ENCODE results near the gene ZMYND19. TPM values are rescaled to one million over a fixed set of nuclear protein-coding genes. Genes with fewer than 3 reads are reported as not detected.
"Not testable (repeated sequence)": the region's sequence is repeated elsewhere in the genome, so short reads cannot be mapped to it uniquely, and the experiment has no call there.

The ZMYND19 gene
- 33.5 and 36.0 TPM in 2 replicates for total RNA-seq (2014; rRNA removed; shearing (Covaris generic))

GRCh38 chr9:137590469-137591383, at the start of gene ZMYND19:
Gene ZMYND19 (minus strand): TSS chr9:137590512. CDS start chr9:137590263, 249 bp downstream.
- in situ Hi-C loops (cut with HindIII; ENCODE audit: low sequenced_read_pairs): no loop called here
- DNase-seq (ENCODE audit: low spot score): peak; percentile 83

- DNase-seq (ENCODE audit: low spot score): no peak
- in situ Hi-C loops (cut with HindIII; ENCODE audit: low sequenced_read_pairs): no loop called here
These were observed 49.2 kb upstream of the ZMYND19 start for GRCh38 chr9:137639303-137640051.

- in situ Hi-C loops (cut with HindIII; ENCODE audit: low sequenced_read_pairs): no loop called here
- DNase-seq (ENCODE audit: low spot score): no peak
These were observed 48.4 kb upstream of the ZMYND19 start for GRCh38 chr9:137638680-137639079.

DNA sequence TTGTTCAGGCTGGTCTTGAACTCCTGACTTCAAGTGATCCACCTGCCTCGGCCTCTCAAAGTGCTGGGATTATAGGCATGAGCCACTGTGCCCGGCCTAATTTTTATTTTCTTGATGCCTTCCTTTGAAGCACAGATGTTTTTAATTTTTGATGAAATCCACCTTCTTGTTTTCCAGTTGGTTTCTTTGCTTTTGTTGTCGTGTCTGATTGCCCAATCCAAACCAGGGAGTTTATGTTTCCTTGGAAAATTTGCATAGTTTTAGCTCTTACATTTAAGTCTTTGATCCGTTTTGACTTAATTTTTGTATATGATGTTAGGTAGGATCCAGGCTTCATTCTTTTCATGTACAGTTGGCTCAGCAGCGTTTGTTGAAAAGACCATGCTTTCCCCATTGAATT, 43.7 kb upstream of the ZMYND19 start:
- in situ Hi-C loops (cut with HindIII; ENCODE audit: low sequenced_read_pairs): no loop called here
- DNase-seq (ENCODE audit: low spot score): no peak

- in situ Hi-C loops (cut with HindIII; ENCODE audit: low sequenced_read_pairs): no loop called here
- DNase-seq (ENCODE audit: low spot score): peak; percentile 56
These were observed 42.2 kb upstream of the ZMYND19 start for GRCh38 chr9:137632230-137633161.

- no peak for DNase-seq (ENCODE audit: low spot score)
- in situ Hi-C loops (cut with HindIII; ENCODE audit: low sequenced_read_pairs): no loop called here
These were observed 41.3 kb upstream of the ZMYND19 start for GRCh38 chr9:137631345-137632229.

DNA sequence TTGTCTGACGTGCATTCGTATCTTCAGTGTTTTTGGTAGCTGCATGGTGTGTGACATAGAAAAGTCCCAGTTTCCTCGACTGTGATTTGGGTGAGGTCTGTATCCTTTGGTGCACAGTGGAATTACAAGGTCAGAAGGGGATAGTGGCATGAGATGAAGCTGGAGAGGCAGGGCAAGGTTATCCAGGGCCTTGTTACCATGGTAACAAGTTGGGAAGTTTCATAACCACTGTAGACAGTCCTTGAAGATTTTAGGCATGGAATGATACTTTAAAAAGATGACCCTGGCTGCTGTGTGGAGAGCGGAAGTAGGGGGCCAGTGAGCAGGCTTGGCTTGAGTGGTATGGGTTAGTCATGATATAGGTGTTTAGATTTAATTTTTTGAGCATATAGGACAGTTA, 40.4 kb upstream of the ZMYND19 start:
- in situ Hi-C loops (cut with HindIII; ENCODE audit: low sequenced_read_pairs): no loop called here
- DNase-seq (ENCODE audit: low spot score): no peak

- no peak for DNase-seq (ENCODE audit: low spot score)
- in situ Hi-C loops (cut with HindIII; ENCODE audit: low sequenced_read_pairs): no loop called here
These were observed 39.8 kb upstream of the ZMYND19 start for GRCh38 chr9:137630126-137630525.

DNA sequence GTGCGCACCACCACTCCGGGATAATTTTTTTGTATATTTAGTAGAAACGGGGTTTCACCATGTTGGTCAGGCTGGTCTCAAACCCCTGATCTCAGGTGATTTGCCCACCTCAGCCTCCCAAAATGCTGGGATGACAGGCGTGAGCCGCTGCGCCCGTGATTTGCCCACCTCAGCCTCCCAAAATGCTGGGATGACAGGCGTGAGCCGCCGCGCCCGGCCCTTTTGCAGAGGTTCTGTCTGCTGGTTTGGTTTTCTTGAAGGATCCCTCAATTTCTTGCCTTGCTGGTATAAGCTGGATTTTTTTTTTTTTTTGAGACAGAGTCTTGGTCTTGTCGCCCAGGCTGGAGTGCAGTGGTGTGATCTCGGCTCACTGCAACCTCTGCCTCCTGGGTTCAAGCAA, 37.1 kb upstream of the ZMYND19 start:
- DNase-seq (ENCODE audit: low spot score); in situ Hi-C loops (cut with HindIII; ENCODE audit: low sequenced_read_pairs): not testable (repeated sequence)

GRCh38 chr9:137626464-137626863, 36.2 kb upstream of the ZMYND19 start:
- in situ Hi-C loops (cut with HindIII; ENCODE audit: low sequenced_read_pairs): no loop called here
- no peak for DNase-seq (ENCODE audit: low spot score)

- in situ Hi-C loops (cut with HindIII; ENCODE audit: low sequenced_read_pairs); DNase-seq (ENCODE audit: low spot score): not testable (repeated sequence)
These were observed 31.9 kb upstream of the ZMYND19 start for GRCh38 chr9:137622211-137622610.

GRCh38 chr9:137621131-137621757, 30.9 kb upstream of the ZMYND19 start:
- in situ Hi-C loops (cut with HindIII; ENCODE audit: low sequenced_read_pairs): no loop called here
- DNase-seq (ENCODE audit: low spot score): no peak

DNA sequence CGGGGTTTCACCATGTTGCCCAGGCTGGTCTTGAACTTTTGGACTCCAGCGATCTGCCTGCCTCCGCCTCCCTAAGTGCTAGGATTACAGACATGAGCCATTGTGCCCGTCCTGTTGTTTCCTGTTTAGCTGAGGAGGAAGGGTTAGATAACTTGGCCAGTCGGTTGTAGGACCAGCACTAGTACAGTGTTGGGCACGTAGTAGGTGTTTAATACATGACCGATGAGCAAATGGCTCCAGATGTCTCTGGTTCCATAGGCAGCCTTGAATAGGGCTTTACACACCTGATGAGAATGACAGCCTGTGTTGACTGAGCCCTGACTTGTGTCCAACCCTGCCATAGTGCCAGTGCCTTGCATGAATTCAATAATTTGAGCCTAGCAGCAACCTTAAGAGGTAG, 30.3 kb upstream of the ZMYND19 start:
- in situ Hi-C loops (cut with HindIII; ENCODE audit: low sequenced_read_pairs): no loop called here
- DNase-seq (ENCODE audit: low spot score): no peak

- in situ Hi-C loops (cut with HindIII; ENCODE audit: low sequenced_read_pairs): no loop called here
- DNase-seq (ENCODE audit: low spot score): no peak
These were observed 29.7 kb upstream of the ZMYND19 start for GRCh38 chr9:137620048-137620405.

GRCh38 chr9:137619240-137620047, 29.1 kb upstream of the ZMYND19 start:
- in situ Hi-C loops (cut with HindIII; ENCODE audit: low sequenced_read_pairs): no loop called here
- DNase-seq (ENCODE audit: low spot score): peak; percentile 32

DNA sequence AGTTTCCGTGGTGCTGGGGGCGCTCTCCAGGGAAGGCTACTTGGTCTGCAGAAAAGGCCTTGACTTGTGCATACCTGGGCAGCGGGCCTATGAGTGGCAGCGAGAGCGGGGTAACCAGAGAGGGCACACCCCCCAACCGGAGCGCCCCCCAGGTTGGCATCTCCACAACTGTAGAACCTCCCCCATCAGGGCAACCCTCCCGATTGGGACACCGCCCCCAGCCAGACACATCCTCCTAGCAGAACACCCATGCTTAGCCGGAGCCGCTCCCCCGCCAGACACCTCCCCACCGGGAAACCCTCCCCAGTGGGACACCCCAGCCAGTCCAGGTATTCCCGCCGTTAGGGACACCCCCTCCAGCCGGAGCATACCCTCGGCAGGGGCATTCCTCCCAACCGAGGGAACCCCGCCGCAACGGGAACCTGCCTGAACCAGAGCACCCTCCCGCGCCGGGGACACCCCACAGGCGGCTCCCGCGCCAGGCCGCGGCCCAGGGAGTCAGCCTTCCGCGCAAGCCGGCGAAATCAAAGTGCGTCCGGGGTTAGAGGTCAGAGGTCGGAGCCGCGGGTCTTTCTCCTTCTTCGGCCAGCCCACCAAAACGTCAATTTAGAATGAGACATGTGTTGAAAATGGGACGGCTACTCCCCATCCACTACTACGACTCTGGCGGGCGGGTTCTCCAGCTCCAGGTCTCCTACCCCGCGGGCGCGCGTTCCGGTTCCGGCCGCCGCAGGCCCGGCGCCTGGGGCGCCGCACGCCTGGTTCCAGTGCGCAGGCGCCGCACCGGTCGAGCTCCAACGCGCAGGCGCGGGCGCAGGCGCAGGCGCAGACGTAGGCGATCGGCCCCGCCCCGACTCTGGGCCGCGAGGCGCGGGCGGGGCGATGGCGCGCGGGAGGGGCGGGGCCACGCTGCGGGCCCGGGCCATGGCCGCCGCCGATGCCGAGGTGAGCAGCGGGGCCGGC, 28.1 kb upstream of the ZMYND19 start, which contains the start of gene EHMT1:
TSS of gene EHMT1 (plus strand) at position 901 of the 963 bp plus-strand sequence. CDS start at position 925, 24 bp downstream.
- in situ Hi-C loops (cut with HindIII; ENCODE audit: low sequenced_read_pairs): no loop called here
- peak; percentile 79 for DNase-seq (ENCODE audit: low spot score)

Measured in G401 (cell line).